Measurements from ENCODE around the gene KANSL2.
"Not testable (repeated sequence)": the region's sequence is repeated elsewhere in the genome, so short reads cannot be mapped to it uniquely, and the experiment has no call there.

KANSL2 gene

GRCh38 chr12:48682533-48682905 is 481 bp upstream of the KANSL2 start:
- not testable (repeated sequence) for DNase-seq

- no peak for DNase-seq
These were observed 684 bp downstream of the KANSL2 start for GRCh38 chr12:48681399-48681709.

- DNase-seq, result no peak
These were observed 1.2 kb downstream of the KANSL2 start for GRCh38 chr12:48680861-48681260.

- DNase-seq, result no peak
These were observed 3.4 kb downstream of the KANSL2 start for GRCh38 chr12:48678551-48679185.

- DNase-seq, result no peak
These were observed 10.7 kb downstream of the KANSL2 start for GRCh38 chr12:48671231-48671856.

GRCh38 chr12:48668996-48669395 is 13.0 kb downstream of the KANSL2 start:
- DNase-seq, result no peak

GRCh38 chr12:48659863-48660262 is 22.2 kb downstream of the KANSL2 start:
- no peak for DNase-seq

- no peak for DNase-seq
These were observed 30.4 kb downstream of the KANSL2 start for GRCh38 chr12:48651681-48652080.

- not testable (repeated sequence) for DNase-seq
These were observed 36.7 kb downstream of the KANSL2 start for GRCh38 chr12:48645354-48645753.

- no peak for DNase-seq
These were observed 39.0 kb downstream of the KANSL2 start for GRCh38 chr12:48643011-48643410.

- DNase-seq, result not testable (repeated sequence)
These were observed 40.1 kb downstream of the KANSL2 start for GRCh38 chr12:48641752-48642555.

GRCh38 chr12:48640854-48641253 is 41.2 kb downstream of the KANSL2 start:
- no peak for DNase-seq

GRCh38 chr12:48640428-48640827 is 41.6 kb downstream of the KANSL2 start:
- DNase-seq, result no peak

GRCh38 chr12:48631071-48631470 is 51.0 kb downstream of the KANSL2 start:
- no peak for DNase-seq

GRCh38 chr12:48630346-48630745 is 51.7 kb downstream of the KANSL2 start:
- DNase-seq, result no peak

GRCh38 chr12:48629541-48629940 is 52.5 kb downstream of the KANSL2 start:
- DNase-seq, result no peak

GRCh38 chr12:48627556-48627955 is 54.5 kb downstream of the KANSL2 start:
- no peak for DNase-seq

GRCh38 chr12:48622997-48623396 is 59.0 kb downstream of the KANSL2 start:
- DNase-seq, result not testable (repeated sequence)

GRCh38 chr12:48618541-48618940 is 63.5 kb downstream of the KANSL2 start:
- no peak for DNase-seq

- no peak for DNase-seq
These were observed 66.4 kb downstream of the KANSL2 start for GRCh38 chr12:48615681-48616080.

GRCh38 chr12:48613321-48613720 is 68.7 kb downstream of the KANSL2 start:
- no peak for DNase-seq

All from cortex of kidney (tissue), 1 donor.